Heart left ventricle (tissue), 16 donors: ENCODE data around the gene TXNRD3. TPM values are rescaled to one million over a fixed set of nuclear protein-coding genes. Genes with fewer than 3 reads are reported as not detected.

Source experiments
- ATAC-seq, 4 donors: fragments of 200-7000 bp; cut with Tn5 transposase; one replicate each; pipeline ENCODE4 v1.9.1; 2020 to 2022; ENCODE audit warnings: moderate library complexity in 4 of 4, mild to moderate bottlenecking in 3 of 4, moderate number of reproducible peaks in 1 of 4
- DNase-seq, 5 donors: peaks; one replicate each; pipeline ENCODE4 v3.0.0-alpha.2; 2020
- H3K27ac ChIP-seq, 12 donors: fragments of 200-600 bp; sonication (generic) in 4 of 12; one replicate each; pipeline versions ENCODE4 v1.5.0 to v1.8.0; 2016 to 2022; ENCODE audit warnings: mild to moderate bottlenecking in 2 of 12
- H3K27me3 ChIP-seq, 9 donors: fragments of 200-600 bp; sonication (generic) in 2 of 9; one replicate each; pipeline versions ENCODE4 v1.5.1 to v1.8.0; 2016 to 2022; ENCODE audit warnings: mild to moderate bottlenecking in 3 of 9
- H3K36me3 ChIP-seq, 9 donors: fragments of 200-600 bp; sonication (generic) in 2 of 9; one replicate each; pipeline versions ENCODE4 v1.5.0 to v1.8.0; 2018 to 2022; ENCODE audit warnings: mild to moderate bottlenecking in 2 of 9
- H3K4me1 ChIP-seq, 12 donors: fragments of 200-600 bp; sonication (generic) in 4 of 12; one replicate each; pipeline versions ENCODE4 v1.5.0 to v1.8.0; 2016 to 2022; ENCODE audit warnings: mild to moderate bottlenecking in 3 of 12
- H3K4me3 ChIP-seq, 12 donors: fragments of 200-600 bp; sonication (generic) in 4 of 12; one replicate each; pipeline versions ENCODE4 v1.5.0 to v1.8.0; 2017 to 2022; ENCODE audit warnings: mild to moderate bottlenecking in 9 of 12, moderate library complexity in 4 of 12
- H3K9me3 ChIP-seq, 12 donors: fragments of 200-600 bp; sonication (generic) in 4 of 12; one replicate each; pipeline versions ENCODE4 v1.5.0 to v1.8.0; 2016 to 2022; ENCODE audit warnings: mild to moderate bottlenecking in 1 of 12
- CTCF ChIP-seq, 12 donors: fragments of 200-600 bp; sonication (generic) in 4 of 12; IDR thresholded peaks; one replicate each; pipeline versions ENCODE4 v1.5.0 to v1.8.0; 2018 to 2022; ENCODE audit warnings: antibody characterized with exemption in 12 of 12, mild to moderate bottlenecking in 5 of 12
- POLR2A ChIP-seq, 2 donors: fragments of 450-650 bp; IDR thresholded peaks; one replicate each; pipeline ENCODE4 v1.6.1; 2017; ENCODE audit warnings: antibody characterized with exemption in 2 of 2, mild to moderate bottlenecking in 2 of 2, moderate library complexity in 2 of 2
- WGBS, 4 donors: extraction: QIAGEN DNeasy Blood & Tissue Kit in 2 of 4; methylation state at CpG; one replicate each; pipeline versions ENCODE4 v1.1.5 to v1.1.7; 2013 to 2018; 5-methylcytosine and 5-hydroxymethylcytosine counted together
- intact Hi-C, 10 donors: fragments of 100-400 bp; cut with DNase I; formaldehyde crosslinking; loops; one replicate each; pipeline versions ENCODE4 v1.11.1 to v1.14.2; 2022
- polyA plus RNA-seq, 2 donors: library from polyadenylated mRNA; stranded (reverse); fragments of 200-250 nt; gene quantifications; one replicate each; pipeline ENCODE4 v1.2.3, GENCODE V29; 2013
- total RNA-seq, 9 donors: library from RNA; depleted of rRNA in 2 of 9; stranded (reverse); fragments of >200 nt in 2 of 9; fragmentation: NEBNext Ultra II Directional in 3 of 9; extraction: Animal tissue kit (Norgen Biotek cat#: 25700) in 3 of 9; gene quantifications; one replicate each; pipeline versions ENCODE4 v1.1.0 to v1.2.4, GENCODE V29; 2016 to 2023
- donor health status: ischemic (EF 13 %, LVEDD 7.1; RV severe dilation, severe dysfunction).
- donor health status: healthy with polysubstance abuse.
- donor health status: DM: no; HTN: yes; CAD: no.
- donor health status: DM: no; HTN: no; CAD: no.
- donor health status: ischemic (EF 25% LVEDD 6.9; RV normal size, moderate dysfunction).
- donor health status: ischemic (EF 25% LVEDD 5.7; RV mildly dilated, moderate dysfunction).
- donor health status: healthy.
- donor health status: DM: yes; HTN: yes; CAD: no.
- donor health status: ischemic (EF 35%, LVEDD 5.7; RV mildly dilated, moderate dysfunction).
- donor health status: nonischemic (EF 11% LVEDD 7.7; RV severe dilation, severe dysfunction).
- donor health status: DM: yes; HTN: yes; CAD: no.
- donor health status: PGD.
- donor health status: ischemic (EF 29% LVEDD 5.4; RV normal size, mild dysfunction).
- donor health status: nonischemic (EF 23%, LVEDD 6.1; RV moderate dilation, normal function).

The TXNRD3 gene
- total and polyA plus RNA-seq, 11 donors: 1.7 to 8.2 (median 5.7) TPM

GRCh38 chr3:126557761-126558160, 97.2 kb downstream of the TXNRD3 start:
- ATAC-seq (no peak), DNase-seq (peak in 1 of 5 donors; percentile 22)
- no peak overlapping the region for H3K27ac ChIP-seq
- no peak overlapping the region for H3K4me3 ChIP-seq
- no peaks in the 10 kb centered on the region for H3K4me1 ChIP-seq
- 68 to 83% (median 75%) methylated on average over 3 to 6 of the region's 6 CpGs for WGBS, 4 donors
- TF ChIP-seq POLR2A (IDR thresholded peaks at IDR 0.05) (no peak), CTCF (IDR thresholded peaks at IDR 0.05) (no peak)
- H3K9me3 ChIP-seq: peaks cover 0 to 15% (median 1%) of the 10 kb centered on the region in 12 donors
- intact Hi-C loops: no loop called here
- no peaks in the 10 kb centered on the region for H3K36me3 ChIP-seq
- no peaks in the 10 kb centered on the region for H3K27me3 ChIP-seq

DNA sequence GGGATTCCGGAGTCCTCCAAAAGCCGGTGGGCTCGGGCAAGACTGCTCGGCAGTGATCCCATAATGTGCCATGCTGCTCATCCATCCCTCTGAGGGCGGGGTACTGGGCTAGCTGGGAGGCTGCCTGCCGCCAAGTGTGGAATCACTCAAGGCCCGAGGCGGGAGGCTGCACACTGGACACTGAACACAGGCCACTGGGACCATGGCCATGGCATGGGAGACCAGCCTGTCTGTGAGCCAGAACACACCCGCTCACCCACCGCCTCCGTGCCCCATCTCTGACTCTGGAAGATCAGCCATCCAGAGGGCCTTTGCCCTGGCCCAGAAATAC, 97.5 kb downstream of the TXNRD3 start:
- TF ChIP-seq CTCF (IDR thresholded peaks at IDR 0.05) (no peak), POLR2A (IDR thresholded peaks at IDR 0.05) (no peak)
- peak in 3 of 5 donors; percentile 7 to 38 (median 23) for DNase-seq
- Histone ChIP-seq H3K36me3 (no peaks in the 10 kb centered on the region), H3K27me3 (no peaks in the 10 kb centered on the region), H3K4me1 (no peaks in the 10 kb centered on the region), H3K27ac (no peak overlapping the region), H3K4me3 (no peak overlapping the region), H3K9me3 (peaks cover 0 to 11% (median 0%) of the 10 kb centered on the region in 12 donors)
- ATAC-seq: peak in 1 of 4 donors; percentile 21
- WGBS, 4 donors: 90 to 97% (median 93%) methylated on average over 6 to 11 of the region's 11 CpGs
- intact Hi-C loops: no loop called here

Other genes with a start within 250 kb of the TXNRD3 start
- 10 to 100 TPM; 15.4 to 40.3 (median 20.2) TPM for gene ZXDC, start 179.2 kb downstream of the TXNRD3 start, total RNA-seq
- gene ZXDC, start 179.2 kb downstream of the TXNRD3 start, polyA plus RNA-seq: 10 to 100 TPM in 1 of 2 donors, 1 to 10 TPM in 1; 8.7 to 10.9 TPM
- not detected for gene UROC1, start 137.4 kb downstream of the TXNRD3 start, total RNA-seq
- gene UROC1, start 137.4 kb downstream of the TXNRD3 start, polyA plus RNA-seq: not detected
- gene CHST13, start 131.0 kb downstream of the TXNRD3 start, total RNA-seq: 1 to 10 TPM in 1 of 9 donors, under 1 TPM in 7, not detected in 1; 0.30 to 2.3 (median 0.48) TPM
- gene CHST13, start 131.0 kb downstream of the TXNRD3 start, polyA plus RNA-seq: under 1 TPM; 0.07 to 0.15 TPM
- not detected for gene C3orf22, start 96.2 kb downstream of the TXNRD3 start, total RNA-seq
- not detected for gene C3orf22, start 96.2 kb downstream of the TXNRD3 start, polyA plus RNA-seq
- 10 to 100 TPM in 5 of 9 donors, 1 to 10 TPM in 4; 7.7 to 14.2 (median 10.7) TPM for gene CHCHD6, start 49.1 kb upstream of the TXNRD3 start, total RNA-seq
- gene CHCHD6, start 49.1 kb upstream of the TXNRD3 start, polyA plus RNA-seq: 10 to 100 TPM; 11.6 to 29.3 TPM